Heart right ventricle (tissue), 16 donors: ENCODE data around the gene SERPINB8. TPM values are rescaled to one million over a fixed set of nuclear protein-coding genes. Genes with fewer than 3 reads are reported as not detected.

Experiments
- ATAC-seq, 8 donors: fragments of 200-7000 bp; cut with Tn5 transposase; one replicate each; pipeline ENCODE4 v1.9.1; 2020; ENCODE audit warnings: mild to moderate bottlenecking in 8 of 8, moderate library complexity in 8 of 8, moderate number of reproducible peaks in 1 of 8
- DNase-seq, 2 donors: peaks; one replicate each; pipeline ENCODE4 v3.0.0-alpha.2; 2020
- H3K27ac ChIP-seq, 10 donors: fragments of 200-600 bp; sonication (generic) in 2 of 10; one replicate each; pipeline versions ENCODE4 v1.5.0 to v1.8.0; 2020 to 2022; ENCODE audit warnings: mild to moderate bottlenecking in 3 of 10
- H3K27me3 ChIP-seq, 7 donors: fragments of 200-600 bp; one replicate each; pipeline ENCODE4 v1.8.0; 2021 to 2022; ENCODE audit warnings: mild to moderate bottlenecking in 2 of 7
- H3K36me3 ChIP-seq, 9 donors: fragments of 200-600 bp; sonication (generic) in 1 of 9; one replicate each; pipeline versions ENCODE4 v1.5.0 to v1.8.0; 2020 to 2022; ENCODE audit warnings: mild to moderate bottlenecking in 2 of 9
- H3K4me1 ChIP-seq, 9 donors: fragments of 200-600 bp; sonication (generic) in 1 of 9; one replicate each; pipeline versions ENCODE4 v1.5.0 to v1.8.0; 2020 to 2022; ENCODE audit warnings: mild to moderate bottlenecking in 4 of 9
- H3K4me3 ChIP-seq, 10 donors: fragments of 200-600 bp; sonication (generic) in 2 of 10; one replicate each; pipeline versions ENCODE4 v1.5.0 to v1.8.0; 2020 to 2022; ENCODE audit warnings: mild to moderate bottlenecking in 7 of 10, moderate library complexity in 2 of 10
- H3K9me3 ChIP-seq, 11 donors: fragments of 200-600 bp in 10 of 11; sonication (generic) in 2 of 11; one replicate each; pipeline versions ENCODE4 v1.5.0 to v1.8.0; 2013 to 2022; ENCODE audit warnings: mild to moderate bottlenecking in 2 of 11, control low read depth in 1 of 11, moderate library complexity in 1 of 11
- WGBS, 2 donors: extraction: QIAGEN DNeasy Blood & Tissue Kit; methylation state at CpG; one replicate each; pipeline ENCODE4 v1.1.7; 2013; ENCODE audit warnings: inconsistent platforms in 1 of 2; 5-methylcytosine and 5-hydroxymethylcytosine counted together
- intact Hi-C, 10 donors: fragments of 100-400 bp; cut with DNase I; formaldehyde crosslinking; loops; one replicate each; pipeline versions ENCODE4 v1.11.1 to v1.14.2; 2022
- polyA plus RNA-seq, 2 donors: library from polyadenylated mRNA; stranded (reverse); fragments of 200-250 nt; gene quantifications; one replicate each; pipeline ENCODE4 v1.2.3, GENCODE V29; 2013
- total RNA-seq, 10 donors: library from RNA; stranded (reverse); fragmentation: NEBNext Ultra II Directional in 3 of 10; extraction: Animal tissue kit (Norgen Biotek cat#: 25700) in 3 of 10; gene quantifications; one replicate each; pipeline versions ENCODE4 v1.2.1 to v1.2.4, GENCODE V29; 2021 to 2023
- TF ChIP-seq, protein P1 (sequence below), 9 donors: fragments of 200-600 bp; sonication (generic) in 2 of 9; IDR thresholded peaks; one replicate each; pipeline versions ENCODE4 v1.5.0 to v1.8.0; 2021 to 2022; ENCODE audit warnings: antibody characterized with exemption in 9 of 9, mild to moderate bottlenecking in 5 of 9, moderate library complexity in 1 of 9
- donor health status: Arrhythmogenic right ventricular cardiomyopathy.
- donor health status: ischemic (EF 13 %, LVEDD 7.1; RV severe dilation, severe dysfunction).
- donor health status: healthy with polysubstance abuse.
- donor health status: DM: no; HTN: yes; CAD: no.
- donor health status: DM: no; HTN: no; CAD: no.
- donor health status: ischemic (EF 25% LVEDD 6.9; RV normal size, moderate dysfunction).
- donor health status: ischemic (EF 25% LVEDD 5.7; RV mildly dilated, moderate dysfunction).
- donor health status: healthy.
- donor health status: DM: yes; HTN: yes; CAD: no.
- donor health status: Ischemic cardiomyopathy.
- donor health status: ischemic (EF 35%, LVEDD 5.7; RV mildly dilated, moderate dysfunction).
- donor health status: nonischemic (EF 11% LVEDD 7.7; RV severe dilation, severe dysfunction).
- donor health status: DM: yes; HTN: yes; CAD: no.
- donor health status: PGD.
- donor health status: ischemic (EF 29% LVEDD 5.4; RV normal size, mild dysfunction).
- donor health status: nonischemic (EF 23%, LVEDD 6.1; RV moderate dilation, normal function).

SERPINB8 gene
- total and polyA plus RNA-seq, 12 donors = 0.81 to 10.9 (median 2.5) TPM

DNA sequence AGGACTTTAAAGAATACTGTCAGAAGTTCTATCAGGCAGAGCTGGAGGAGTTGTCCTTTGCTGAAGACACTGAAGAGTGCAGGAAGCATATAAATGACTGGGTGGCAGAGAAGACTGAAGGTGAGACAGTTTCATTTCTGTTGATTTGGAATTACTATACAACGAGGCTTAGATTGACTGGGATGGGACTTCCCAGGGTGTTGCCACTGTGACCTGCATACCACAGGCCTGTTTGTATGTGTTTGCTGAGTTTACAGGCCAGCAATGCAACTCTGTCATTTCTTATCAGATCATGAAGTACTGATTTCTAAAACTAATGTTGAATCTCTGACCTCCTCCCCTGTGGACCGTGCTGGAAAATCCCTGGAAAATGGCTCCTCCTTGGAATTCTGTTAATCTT is 11.8 kb downstream of the SERPINB8 start:
- DNase-seq (no peak), ATAC-seq (no peak)
- TF ChIP-seq, protein P1, sequence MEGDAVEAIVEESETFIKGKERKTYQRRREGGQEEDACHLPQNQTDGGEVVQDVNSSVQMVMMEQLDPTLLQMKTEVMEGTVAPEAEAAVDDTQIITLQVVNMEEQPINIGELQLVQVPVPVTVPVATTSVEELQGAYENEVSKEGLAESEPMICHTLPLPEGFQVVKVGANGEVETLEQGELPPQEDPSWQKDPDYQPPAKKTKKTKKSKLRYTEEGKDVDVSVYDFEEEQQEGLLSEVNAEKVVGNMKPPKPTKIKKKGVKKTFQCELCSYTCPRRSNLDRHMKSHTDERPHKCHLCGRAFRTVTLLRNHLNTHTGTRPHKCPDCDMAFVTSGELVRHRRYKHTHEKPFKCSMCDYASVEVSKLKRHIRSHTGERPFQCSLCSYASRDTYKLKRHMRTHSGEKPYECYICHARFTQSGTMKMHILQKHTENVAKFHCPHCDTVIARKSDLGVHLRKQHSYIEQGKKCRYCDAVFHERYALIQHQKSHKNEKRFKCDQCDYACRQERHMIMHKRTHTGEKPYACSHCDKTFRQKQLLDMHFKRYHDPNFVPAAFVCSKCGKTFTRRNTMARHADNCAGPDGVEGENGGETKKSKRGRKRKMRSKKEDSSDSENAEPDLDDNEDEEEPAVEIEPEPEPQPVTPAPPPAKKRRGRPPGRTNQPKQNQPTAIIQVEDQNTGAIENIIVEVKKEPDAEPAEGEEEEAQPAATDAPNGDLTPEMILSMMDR (IDR thresholded peaks at IDR 0.05) = no peak
- no peaks in the 10 kb centered on the region for H3K27me3 ChIP-seq
- 63 to 70% methylated on average over 2 of the region's 2 CpGs for WGBS, 2 donors
- H3K4me3 ChIP-seq = no peak overlapping the region
- peaks cover 0 to 33% (median 4%) of the 10 kb centered on the region in 9 donors for H3K4me1 ChIP-seq
- peaks cover 0 to 70% (median 0%) of the 10 kb centered on the region in 9 donors for H3K36me3 ChIP-seq
- H3K27ac ChIP-seq = no peak overlapping the region
- no peaks in the 10 kb centered on the region for H3K9me3 ChIP-seq
- intact Hi-C loops = no loop called here

DNA sequence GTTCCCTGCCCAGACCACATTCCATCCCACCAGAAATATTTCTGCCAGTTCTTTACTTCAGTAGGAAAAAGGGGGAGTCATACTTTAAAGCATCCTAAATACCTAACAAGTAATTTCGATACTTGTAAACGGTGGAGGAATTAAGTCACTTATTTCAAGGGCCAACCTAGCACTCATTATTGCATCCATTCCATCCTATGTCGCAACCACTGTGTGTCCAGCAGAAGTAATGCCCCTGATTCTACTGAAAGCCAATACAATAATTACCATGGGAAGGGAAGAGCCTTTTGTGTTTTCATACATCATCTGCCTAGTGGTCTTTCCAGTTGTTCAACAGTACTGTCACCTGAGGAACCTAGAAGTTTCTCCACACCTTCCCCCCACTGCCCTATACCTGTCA is 12.5 kb downstream of the SERPINB8 start:
- Histone ChIP-seq H3K4me3 (no peak overlapping the region), H3K9me3 (no peaks in the 10 kb centered on the region), H3K27me3 (no peaks in the 10 kb centered on the region), H3K27ac (no peak overlapping the region), H3K4me1 (peaks cover 0 to 28% (median 4%) of the 10 kb centered on the region in 9 donors), H3K36me3 (peaks cover 0 to 76% (median 0%) of the 10 kb centered on the region in 9 donors)
- DNase-seq (no peak), ATAC-seq (no peak)
- intact Hi-C loops = no loop called here
- TF ChIP-seq, protein P1 (IDR thresholded peaks at IDR 0.05) = no peak
- 92 to 97% methylated on average over 3 of the region's 3 CpGs for WGBS, 2 donors

DNA sequence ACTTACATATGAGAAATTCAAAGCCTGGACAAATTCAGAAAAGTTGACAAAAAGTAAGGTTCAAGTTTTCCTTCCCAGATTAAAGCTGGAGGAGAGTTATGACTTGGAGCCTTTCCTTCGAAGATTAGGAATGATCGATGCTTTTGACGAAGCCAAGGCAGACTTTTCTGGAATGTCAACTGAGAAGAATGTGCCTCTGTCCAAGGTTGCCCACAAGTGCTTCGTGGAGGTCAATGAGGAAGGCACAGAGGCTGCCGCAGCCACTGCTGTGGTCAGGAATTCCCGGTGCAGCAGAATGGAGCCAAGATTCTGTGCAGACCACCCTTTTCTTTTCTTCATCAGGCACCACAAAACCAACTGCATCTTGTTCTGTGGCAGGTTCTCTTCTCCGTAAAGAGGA is 17.0 kb downstream of the SERPINB8 start:
- intact Hi-C loops = no loop called here
- peaks cover 0 to 75% (median 0%) of the 10 kb centered on the region in 9 donors for H3K36me3 ChIP-seq

DNA sequence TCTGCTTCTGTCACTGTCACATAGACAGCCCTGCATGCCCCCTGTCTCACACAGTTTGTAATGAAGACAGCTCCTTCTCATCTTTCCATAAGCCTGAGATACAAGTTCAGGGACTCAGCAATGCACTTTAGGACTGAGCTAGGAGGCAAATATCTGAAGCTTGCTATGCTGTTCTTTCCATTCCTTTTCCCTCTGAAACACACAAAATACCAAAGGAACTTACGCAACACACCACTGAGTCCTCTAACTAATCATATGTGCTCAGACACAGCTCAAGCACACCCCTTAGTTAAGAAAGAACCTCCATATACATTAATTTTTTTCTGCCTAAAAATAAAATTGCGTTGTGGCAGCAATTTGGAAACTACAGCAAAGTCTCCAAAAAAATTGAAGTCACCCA is 17.9 kb downstream of the SERPINB8 start:
- no peak overlapping the region for H3K27ac ChIP-seq
- no peaks in the 10 kb centered on the region for H3K27me3 ChIP-seq
- DNase-seq (no peak), ATAC-seq (no peak)
- H3K4me3 ChIP-seq = no peak overlapping the region
- TF ChIP-seq, protein P1 (IDR thresholded peaks at IDR 0.05) = no peak
- no peaks in the 10 kb centered on the region for H3K4me1 ChIP-seq
- H3K36me3 ChIP-seq = peaks cover 0 to 67% (median 0%) of the 10 kb centered on the region in 9 donors
- 66 to 89% methylated on average over 2 of the region's 2 CpGs for WGBS, 2 donors
- intact Hi-C loops = no loop called here
- no peaks in the 10 kb centered on the region for H3K9me3 ChIP-seq

More for the DNA sequence above, 17.0 kb downstream of the SERPINB8 start:
- no peak for DNase-seq
- no peaks in the 10 kb centered on the region for H3K27me3 ChIP-seq
- no peaks in the 10 kb centered on the region for H3K9me3 ChIP-seq
- 66 to 68% methylated on average over 7 of the region's 7 CpGs for WGBS, 2 donors
- H3K27ac ChIP-seq = no peak overlapping the region
- H3K4me1 ChIP-seq = no peaks in the 10 kb centered on the region
- H3K4me3 ChIP-seq = no peak overlapping the region
- TF ChIP-seq, protein P1 (IDR thresholded peaks at IDR 0.05) = no peak
- ATAC-seq = no peak
